Measurements from ENCODE around the gene HECTD4.
"Not testable (repeated sequence)": the region's sequence is repeated elsewhere in the genome, so short reads cannot be mapped to it uniquely, and the experiment has no call there.

GRCh38 chr12:112158461-112159145, 223.6 kb downstream of the HECTD4 start:
- not testable (repeated sequence) for TF ChIP-seq CTCF (IDR thresholded peaks at IDR 0.05 in 8 of 11, conservative IDR thresholded peaks at IDR 0.05 in 3 of 11); POLR2A (IDR thresholded peaks at IDR 0.05); POLR2AphosphoS5 (IDR thresholded peaks at IDR 0.05)
